C4-2B (cell line): ENCODE measurements around the gene PEA15.
A peak's percentile ranks its signal among the peaks of the same experiment; 100 is the strongest.

Source experiments
- H3K27ac ChIP-seq: fragments of 450-650 bp; 2 replicates; pipeline ENCODE4 v1.5.1; 2017
- CTCF ChIP-seq: fragments of 450-650 bp; conservative IDR thresholded peaks from 2 replicates; pipeline ENCODE4 v1.5.1; 2017; ENCODE audit warnings: mild to moderate bottlenecking
- ZFX ChIP-seq: fragments of 450-650 bp; IDR thresholded peaks from 2 replicates; pipeline ENCODE4 v1.6.1; 2017

The PEA15 gene

GRCh38 chr1:160256396-160257046 lies 51.3 kb downstream of the PEA15 start:
- no peak overlapping the region for H3K27ac ChIP-seq
- TF ChIP-seq CTCF (no peak), ZFX (no peak)

- no peak overlapping the region; the same call in 1 of the 2 replicates for H3K27ac ChIP-seq
- TF ChIP-seq CTCF (no peak), ZFX (no peak)
Observed at GRCh38 chr1:160257411-160258015, 52.3 kb downstream of the PEA15 start.

GRCh38 chr1:160258177-160258798 lies 53.1 kb downstream of the PEA15 start:
- no peak overlapping the region; the same call in 1 of the 2 replicates for H3K27ac ChIP-seq
- no peak for TF ChIP-seq ZFX
- TF ChIP-seq CTCF = no peak

GRCh38 chr1:160260406-160261382 lies 55.5 kb downstream of the PEA15 start:
- H3K27ac ChIP-seq = no peak overlapping the region
- TF ChIP-seq CTCF (no peak), ZFX (no peak)

GRCh38 chr1:160261556-160261892 lies 56.3 kb downstream of the PEA15 start:
- H3K27ac ChIP-seq = peak overlapping the region; percentile 96
- TF ChIP-seq CTCF (no peak), ZFX (no peak)

- TF ChIP-seq CTCF (no peak), ZFX (peak; percentile 81)
- H3K27ac ChIP-seq = peak within 1 kb of the TSS; percentile 96
Observed at GRCh38 chr1:160261893-160262794, 57.0 kb downstream of the PEA15 start, which contains the start of gene DCAF8. DCAF8 (minus strand) TSS chr1:160262549; CDS start chr1:160244008, 18,541 bp downstream.
